HCT116 (cell line): ENCODE measurements around the gene FAM78B. TPM values are rescaled to one million over a fixed set of nuclear protein-coding genes. Genes with fewer than 3 reads are reported as not detected.

Experiments used
- ATAC-seq: fragments of 200-7000 bp; cut with Tn5 transposase; 2 replicates; pipeline ENCODE4 v1.9.1; 2020; ENCODE audit warnings: mild to moderate bottlenecking, moderate library complexity
- BruUV-seq: library from RNA; stranded (reverse); fragments of 400-500 nt; replicated peaks from 2 replicates; lab custom pipeline; 2021; lab: Mats Ljungman, UMichigan
- CTCF ChIA-PET: fragments of 300-600 bp; sonication (Branson Sonifier 250); formaldehyde crosslinking; loops from one replicate; lab custom pipeline; 2021; ENCODE audit warnings: antibody characterized with exemption; lab: Charles Lee
- POLR2A ChIA-PET: fragments of 300-600, 350-600 bp; sonication (Branson Sonifier 250); formaldehyde crosslinking; loops from one replicate; lab custom pipeline; 2021; ENCODE audit warnings: antibody characterized with exemption; lab: Charles Lee
- RAD21 ChIA-PET, 2 experiments: fragments of 300-600 bp; sonication (Branson Sonifier 250); formaldehyde crosslinking; loops; one replicate each; lab custom pipeline; 2023; ENCODE audit warnings: low total read pairs in 2 of 2; ENCODE audit not compliant: uncharacterized antibody in 2 of 2, unreplicated experiment in 2 of 2, low non-redundant PET in 1 of 2; lab: Charles Lee
- DNase-seq: peaks from one replicate; pipeline ENCODE4 v3.0.0-alpha.2; 2010; ENCODE audit warnings: low read depth, low spot score
- H2AFZ ChIP-seq: fragments of 200-600 bp; shearing (Covaris generic), sonication (generic); 2 replicates; pipeline ENCODE4 v1.6.1; 2017; ENCODE audit warnings: low read depth, mixed run types, mixed read lengths, antibody characterized with exemption, low read length; ENCODE audit not compliant: poor library complexity, severe bottlenecking
- H3K27ac ChIP-seq: 2 replicates; pipeline ENCODE4 v1.5.1; 2012; ENCODE audit warnings: low read depth, low read length
- H3K27me3 ChIP-seq: fragments of 200-600 bp; sonication (generic); 2 replicates; pipeline ENCODE4 v1.6.1; 2016; ENCODE audit warnings: mixed run types, low read length, mixed read lengths; ENCODE audit not compliant: insufficient read depth
- H3K36me3 ChIP-seq, 2 experiments: fragments of 200-500 bp in 1 of 2; fragments of 200-600 bp in 1 of 2; sonication (Bioruptor generic) in 1 of 2; sonication (generic) in 1 of 2; 2 replicates each; pipeline versions ENCODE4 v1.5.1 to v1.6.1; 2014 to 2016; ENCODE audit warnings: low read length in 2 of 2, inconsistent platforms in 1 of 2, mixed read lengths in 1 of 2, mixed run types in 1 of 2; ENCODE audit not compliant: insufficient read depth in 2 of 2, control insufficient read depth in 1 of 2
- H3K4me1 ChIP-seq, 2 experiments: fragments of 200-600 bp in 1 of 2; sonication (generic) in 1 of 2; 2 replicates each; pipeline versions ENCODE4 v1.5.1 to v1.6.1; 2012 to 2017; ENCODE audit warnings: low read length in 2 of 2, inconsistent platforms in 1 of 2, mild to moderate bottlenecking in 1 of 2, mixed read lengths in 1 of 2, mixed run types in 1 of 2, moderate library complexity in 1 of 2; ENCODE audit not compliant: insufficient read depth in 2 of 2, control insufficient read depth in 1 of 2
- H3K4me2 ChIP-seq: fragments of 200-600 bp; sonication (generic); 2 replicates; pipeline ENCODE4 v1.6.1; 2017; ENCODE audit warnings: mixed run types, low read length, mixed read lengths
- H3K4me3 ChIP-seq, 2 experiments: fragments of 200-600 bp in 1 of 2; sonication (generic) in 1 of 2; replicated peaks in 1 of 2; 2 replicates each; pipeline ENCODE4 v1.5.1; 2011 to 2016; ENCODE audit warnings: low read length in 2 of 2, control low read depth in 1 of 2, low read depth in 1 of 2, mild to moderate bottlenecking in 1 of 2, mixed read lengths in 1 of 2, mixed run types in 1 of 2
- H3K79me2 ChIP-seq: fragments of 200-600 bp; sonication (generic); 2 replicates; pipeline ENCODE4 v1.6.1; 2017; ENCODE audit warnings: mild to moderate bottlenecking, mixed run types, low read length, moderate library complexity, mixed read lengths; ENCODE audit not compliant: insufficient read depth
- H3K9ac ChIP-seq: fragments of 200-600 bp; sonication (generic); 2 replicates; pipeline ENCODE4 v1.6.1; 2016; ENCODE audit warnings: low read length, mixed read lengths
- H3K9me2 ChIP-seq: fragments of 200-600 bp; sonication (generic), shearing (Covaris generic); 2 replicates; pipeline ENCODE4 v1.6.1; 2017; ENCODE audit warnings: mixed run types, mild to moderate bottlenecking, moderate library complexity; ENCODE audit not compliant: insufficient read depth
- H3K9me3 ChIP-seq, 2 experiments: fragments of 200-500 bp in 1 of 2; fragments of 200-600 bp in 1 of 2; sonication (Bioruptor generic) in 1 of 2; sonication (generic) in 1 of 2; 2 replicates each; pipeline ENCODE4 v1.6.1; 2014 to 2017; ENCODE audit warnings: low read length in 2 of 2, mixed read lengths in 2 of 2, inconsistent platforms in 1 of 2, low read depth in 1 of 2, mild to moderate bottlenecking in 1 of 2, mixed run types in 1 of 2, moderate library complexity in 1 of 2; ENCODE audit not compliant: control insufficient read depth in 1 of 2, insufficient read depth in 1 of 2
- H4K20me1 ChIP-seq: fragments of 200-600 bp; sonication (generic), shearing (Covaris generic); 2 replicates; pipeline ENCODE4 v1.6.1; 2017; ENCODE audit warnings: mixed run types, mild to moderate bottlenecking, moderate library complexity; ENCODE audit not compliant: insufficient read depth
- ATF3 ChIP-seq: IDR thresholded peaks from 2 replicates; pipeline ENCODE4 v1.6.1; 2012
- CBX3 ChIP-seq: IDR thresholded peaks from 2 replicates; pipeline ENCODE4 v1.6.1; 2012; ENCODE audit warnings: low read depth
- CEBPB ChIP-seq: IDR thresholded peaks from 2 replicates; pipeline ENCODE4 v1.6.1; 2012; ENCODE audit warnings: low read depth
- CTCF ChIP-seq, 3 experiments: fragments of 200-600 bp in 1 of 3; sonication (generic) in 1 of 3; IDR thresholded peaks in 2 of 3; conservative IDR thresholded peaks in 1 of 3; 2 replicates each; pipeline ENCODE4 v1.5.1; 2012 to 2017; ENCODE audit warnings: low read depth in 2 of 3, low read length in 2 of 3, antibody characterized with exemption in 1 of 3, borderline replicate concordance in 1 of 3, control low read depth in 1 of 3, mild to moderate bottlenecking in 1 of 3, mixed read lengths in 1 of 3, mixed run types in 1 of 3, moderate library complexity in 1 of 3; ENCODE audit not compliant: insufficient read depth in 1 of 3
- EGR1 ChIP-seq: IDR thresholded peaks from 2 replicates; pipeline ENCODE4 v1.6.1; 2012; ENCODE audit warnings: low read depth
- ELF1 ChIP-seq: IDR thresholded peaks from 2 replicates; pipeline ENCODE4 v1.6.1; 2012; ENCODE audit warnings: low read depth, borderline replicate concordance
- EZH2 ChIP-seq: fragments of 200-600 bp; sonication (generic); IDR thresholded peaks from 2 replicates; pipeline ENCODE4 v1.6.1; 2017; ENCODE audit warnings: antibody characterized with exemption, mixed run types
- FOSL1 ChIP-seq: IDR thresholded peaks from 2 replicates; pipeline ENCODE4 v1.6.1; 2012; ENCODE audit warnings: low read depth
- JUND ChIP-seq: IDR thresholded peaks from 2 replicates; pipeline ENCODE4 v1.6.1; 2012
- MAX ChIP-seq: IDR thresholded peaks from 2 replicates; pipeline ENCODE4 v1.6.1; 2012
- POLR2A ChIP-seq: IDR thresholded peaks from 2 replicates; pipeline ENCODE4 v1.7.0; 2011; ENCODE audit warnings: borderline replicate concordance; ENCODE audit not compliant: insufficient read depth, insufficient read length; ENCODE audit errors: extremely low read depth
- POLR2AphosphoS5 ChIP-seq: IDR thresholded peaks from 2 replicates; pipeline ENCODE4 v1.6.1; 2011; ENCODE audit warnings: mild to moderate bottlenecking, low read depth, low read length, moderate library complexity
- RAD21 ChIP-seq: IDR thresholded peaks from 2 replicates; pipeline ENCODE4 v1.6.1; 2012; ENCODE audit warnings: low read depth, mild to moderate bottlenecking
- SIN3A ChIP-seq: IDR thresholded peaks from 2 replicates; pipeline ENCODE4 v1.6.1; 2012; ENCODE audit warnings: low read depth
- SP1 ChIP-seq: IDR thresholded peaks from 2 replicates; pipeline ENCODE4 v1.6.1; 2012; ENCODE audit warnings: low read depth
- TCF7L2 ChIP-seq: IDR thresholded peaks from 2 replicates; pipeline ENCODE4 v1.7.0; 2011; ENCODE audit warnings: borderline replicate concordance, inconsistent platforms; ENCODE audit not compliant: insufficient read depth, insufficient read length; ENCODE audit errors: extremely low read depth
- YY1 ChIP-seq: IDR thresholded peaks from 2 replicates; pipeline ENCODE4 v1.6.1; 2011; ENCODE audit warnings: low read length, low read depth, moderate library complexity, mild to moderate bottlenecking; ENCODE audit not compliant: insufficient replicate concordance; ENCODE audit errors: extremely low read depth
- ZFX ChIP-seq: fragments of 450-650 bp; IDR thresholded peaks from 2 replicates; pipeline ENCODE4 v1.6.1; 2017
- ZNF274 ChIP-seq: fragments of 200-500 bp; sonication (Bioruptor generic); IDR thresholded peaks from 2 replicates; pipeline ENCODE4 v1.6.1; 2014; ENCODE audit warnings: mild to moderate bottlenecking, low read depth, low read length, inconsistent platforms
- intact Hi-C: fragments of 100-400 bp; cut with micrococcal nuclease; formaldehyde crosslinking; loops from 2 replicates; pipeline ENCODE4 v1.10.0; 2022
- total RNA-seq: library from RNA; stranded (reverse); gene quantifications from one replicate; pipeline ENCODE4 v1.2.1, GENCODE V29; 2021; ENCODE audit not compliant: unreplicated experiment

Gene FAM78B
- total RNA-seq, 1 experiment from 2014 or later, result 1.4 TPM

GRCh38 chr1:166114419-166114818 is 52.4 kb downstream of the FAM78B start:
- ChIA-PET CTCF (no interaction called here), POLR2A (no interaction called here), RAD21 (no interaction called here)
- Histone ChIP-seq H2AFZ (no peak overlapping the region), H3K9me3 (no peaks in the 10 kb centered on the region), H3K27me3 (peaks cover 5% of the 10 kb centered on the region), H3K27ac (no peak overlapping the region), H3K4me2 (no peak overlapping the region), H3K4me1 (no peaks in the 10 kb centered on the region), H3K9ac (no peak overlapping the region), H4K20me1 (no peaks in the 10 kb centered on the region), H3K9me2 (no peaks in the 10 kb centered on the region), H3K36me3 (no peaks in the 10 kb centered on the region), H3K79me2 (no peaks in the 10 kb centered on the region), H3K4me3 (no peak overlapping the region)
- intact Hi-C loops, result no loop called here
- no TSS peak for BruUV-seq
- DNase-seq (no peak), ATAC-seq (no peak)
- TF ChIP-seq ATF3 (no peak), ELF1 (no peak), CBX3 (no peak), ZNF274 (no peak), CEBPB (no peak), POLR2A (no peak), POLR2AphosphoS5 (no peak), EGR1 (no peak), YY1 (no peak), JUND (no peak), MAX (no peak), FOSL1 (no peak), SIN3A (no peak), RAD21 (no peak), TCF7L2 (no peak), SP1 (no peak), ZFX (no peak), EZH2 (no peak), CTCF (IDR thresholded peaks at IDR 0.05 in 2 of 3, conservative IDR thresholded peaks at IDR 0.05 in 1 of 3; ENCODE audit: borderline replicate concordance in 1 of 3, insufficient read depth in 1 of 3, low read depth in 2 of 3, low read length in 2 of 3) (no peak)
